ENCODE data around the gene PXMP2. TPM values are rescaled to one million over a fixed set of nuclear protein-coding genes. Genes with fewer than 3 reads are reported as not detected.

Gene PXMP2
- 39.2 and 40.0 TPM in 2 replicates for total RNA-seq

DNA sequence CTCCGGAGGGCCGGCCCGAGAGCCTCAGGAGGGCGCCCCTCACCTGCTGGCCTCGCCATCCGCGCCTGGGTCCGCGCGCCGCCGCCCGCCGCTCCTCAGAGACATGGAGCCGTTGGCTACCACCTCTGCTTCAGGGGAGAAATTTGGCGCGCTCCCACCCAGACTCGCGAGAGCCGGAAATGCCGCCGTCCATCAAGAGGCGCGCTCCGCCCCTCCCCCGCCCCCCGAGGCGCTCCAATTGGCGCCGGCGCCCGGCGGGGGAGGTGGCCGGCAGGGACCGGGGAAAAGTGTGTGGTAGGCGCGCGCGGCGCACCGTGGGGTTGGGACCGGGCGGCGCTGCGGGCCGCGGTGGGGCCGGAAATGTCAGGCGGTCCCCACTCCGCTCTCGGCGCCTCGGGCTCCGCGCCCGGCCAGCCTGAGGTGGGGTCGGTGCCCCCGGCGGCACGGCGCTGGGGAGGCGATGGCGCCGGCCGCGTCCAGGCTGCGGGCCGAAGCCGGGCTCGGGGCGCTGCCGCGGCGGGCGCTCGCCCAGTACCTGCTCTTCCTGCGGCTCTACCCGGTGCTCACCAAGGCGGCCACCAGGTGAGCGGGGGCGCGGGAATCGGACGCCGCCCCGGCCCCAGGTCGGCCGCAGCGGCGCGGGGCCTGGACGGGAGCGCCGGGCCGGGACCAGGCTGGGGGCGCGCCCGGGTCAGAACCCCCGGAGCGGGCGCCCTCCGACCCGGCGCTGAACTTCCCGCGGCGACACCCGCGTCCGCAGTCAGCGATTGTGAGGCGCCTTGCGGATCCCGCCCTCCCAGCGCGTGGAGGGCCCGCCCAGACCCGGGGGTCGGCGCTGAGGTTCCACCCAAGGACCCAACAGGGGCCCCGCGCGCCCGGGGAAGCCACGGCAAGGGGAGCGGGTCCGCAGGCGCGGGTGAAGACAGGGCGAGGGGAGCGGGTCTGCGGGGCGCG is at the start of gene PXMP2, which contains the start of gene POLE:
TSS of gene PXMP2 (plus strand) at position 377 of the 954 bp plus-strand sequence. CDS start at position 461, 84 bp downstream.
TSS of gene POLE (minus strand) at position 132 of the 954 bp plus-strand sequence. CDS start at position 105, 27 bp downstream.

DNA sequence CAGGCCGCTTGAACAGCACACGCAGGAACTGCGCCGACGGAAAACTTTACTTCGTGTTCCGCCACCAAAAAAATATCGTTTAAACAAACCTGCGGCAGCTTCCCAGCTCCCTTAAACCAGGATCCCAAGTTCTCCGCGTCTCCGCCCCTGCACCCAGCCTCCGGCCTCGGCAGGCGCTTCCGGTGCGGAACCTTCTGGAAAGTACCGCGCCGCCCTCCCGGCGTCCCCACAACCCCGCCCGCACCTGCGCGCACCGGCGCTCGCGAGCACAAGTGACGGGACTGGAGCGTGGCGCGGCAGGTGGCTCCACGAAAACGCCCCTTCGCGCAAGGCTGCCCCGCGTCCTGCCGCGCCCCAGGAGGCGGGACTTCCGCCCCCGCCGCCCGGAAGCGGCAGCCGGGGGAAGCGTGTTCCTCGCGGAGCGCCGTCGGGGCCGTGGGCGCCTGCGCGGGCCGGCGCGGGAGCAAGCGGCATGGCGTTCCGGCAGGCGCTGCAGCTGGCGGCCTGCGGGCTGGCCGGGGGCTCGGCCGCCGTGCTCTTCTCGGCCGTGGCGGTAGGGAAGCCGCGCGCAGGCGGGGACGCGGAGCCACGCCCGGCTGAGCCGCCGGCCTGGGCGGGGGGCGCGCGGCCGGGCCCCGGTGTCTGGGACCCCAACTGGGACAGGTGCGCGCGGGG is 23.2 kb downstream of the PXMP2 start, which contains the start of gene PGAM5:
TSS of gene PGAM5 (plus strand) at position 438 of the 675 bp plus-strand sequence. CDS start at position 473, 35 bp downstream.

Other genes starting within 250 kb of the PXMP2 start
- 11.6 and 14.1 TPM in 2 replicates for gene FBRSL1, start 197.4 kb upstream of the PXMP2 start, total RNA-seq
- not detected in 2 replicates for gene LRCOL1, start 77.0 kb upstream of the PXMP2 start, total RNA-seq
- not detected in 2 replicates for gene P2RX2, start 68.8 kb upstream of the PXMP2 start, total RNA-seq
- 15.5 and 21.3 TPM in 2 replicates for gene POLE, start 245 bp upstream of the PXMP2 start, total RNA-seq
- gene PGAM5, start 23.3 kb downstream of the PXMP2 start, total RNA-seq, result 39.7 and 54.0 TPM in 2 replicates
- 42.8 and 47.4 TPM in 2 replicates for gene ANKLE2, start 74.2 kb downstream of the PXMP2 start, total RNA-seq
- gene GOLGA3, start 141.3 kb downstream of the PXMP2 start, total RNA-seq, result 67.8 and 68.2 TPM in 2 replicates
- 35.4 and 38.8 TPM in 2 replicates for gene CHFR, start 200.0 kb downstream of the PXMP2 start, total RNA-seq

All from mammary microvascular endothelial cell (primary cell).